ENCODE measurements around the gene MXD4. TPM values are rescaled to one million over a fixed set of nuclear protein-coding genes. Genes with fewer than 3 reads are reported as not detected.
"Not testable (repeated sequence)": the region's sequence is repeated elsewhere in the genome, so short reads cannot be mapped to it uniquely, and the experiment has no call there.

MXD4 gene
- total RNA-seq, 2 experiments from 2014 or later: 5.9 to 6.9 TPM

GRCh38 chr4:2218436-2218835 lies 43.5 kb downstream of the MXD4 start:
- Mint-ChIP-seq H3K36me3 (ENCODE audit: low read depth) (peaks cover 4% of the 10 kb centered on the region), H3K4me1 (ENCODE audit: low read depth) (peaks cover 12% of the 10 kb centered on the region), H3K9me3 (ENCODE audit: insufficient read depth) (no peaks in the 10 kb centered on the region), H3K27ac (no peak overlapping the region), H3K27me3 (ENCODE audit: low read depth) (no peaks in the 10 kb centered on the region), H3K4me3 (no peak overlapping the region)
- ChIA-PET CTCF (interaction anchor here (0.9 to 2.9 kb wide), 5 partner anchors 10 to 317 kb away, joined by 3 to 14 read pairs (median 5); no protein-coding TSS in a partner anchor), POLR2A (no interaction called here)
- ATAC-seq (no peak), DNase-seq (no peak)

- H3K4me3 Mint-ChIP-seq: no peak overlapping the region
- H3K9me3 Mint-ChIP-seq (ENCODE audit: insufficient read depth): no peaks in the 10 kb centered on the region
These were observed 44.2 kb downstream of the MXD4 start for GRCh38 chr4:2217726-2218125.

GRCh38 chr4:2212831-2213230 lies 49.1 kb downstream of the MXD4 start:
- DNase-seq (no peak), ATAC-seq (no peak)
- POLR2A ChIA-PET: no interaction called here
- Mint-ChIP-seq H3K27ac (no peak overlapping the region), H3K27me3 (ENCODE audit: low read depth) (no peaks in the 10 kb centered on the region), H3K9me3 (ENCODE audit: insufficient read depth) (no peaks in the 10 kb centered on the region), H3K4me3 (no peak overlapping the region), H3K4me1 (ENCODE audit: low read depth) (peaks cover 4% of the 10 kb centered on the region), H3K36me3 (ENCODE audit: low read depth) (no peaks in the 10 kb centered on the region)
- CTCF ChIA-PET: no interaction called here

More at GRCh38 chr4:2217726-2218125, 44.2 kb downstream of the MXD4 start:
- POLR2A ChIA-PET: no interaction called here
- Mint-ChIP-seq H3K36me3 (ENCODE audit: low read depth) (peaks cover 2% of the 10 kb centered on the region), H3K27ac (no peak overlapping the region), H3K4me1 (ENCODE audit: low read depth) (peaks cover 12% of the 10 kb centered on the region), H3K27me3 (ENCODE audit: low read depth) (no peaks in the 10 kb centered on the region)
- ATAC-seq: no peak
- CTCF ChIA-PET: interaction anchor here (0.9 to 1.3 kb wide), 3 partner anchors 15 to 136 kb away, joined by 3 to 5 read pairs (median 3); no protein-coding TSS in a partner anchor
- DNase-seq: no peak

- H3K4me3 Mint-ChIP-seq, ATAC-seq, POLR2A ChIA-PET: not testable (repeated sequence)
These were observed 59.1 kb downstream of the MXD4 start for GRCh38 chr4:2202789-2203188.

More at GRCh38 chr4:2202789-2203188, 59.1 kb downstream of the MXD4 start:
- H3K27ac Mint-ChIP-seq; H3K36me3 Mint-ChIP-seq (ENCODE audit: low read depth); DNase-seq; H3K9me3 Mint-ChIP-seq (ENCODE audit: insufficient read depth); H3K27me3 Mint-ChIP-seq (ENCODE audit: low read depth); CTCF ChIA-PET; H3K4me1 Mint-ChIP-seq (ENCODE audit: low read depth): not testable (repeated sequence)

Other genes with a start within 250 kb of the MXD4 start
- under 1 TPM in 1 of 2 experiments, not detected in 1; 0.05 TPM for gene NAT8L, start 202.8 kb downstream of the MXD4 start, total RNA-seq
- gene HAUS3, start 20.0 kb downstream of the MXD4 start, total RNA-seq: 10 to 100 TPM; 22.0 to 25.8 TPM
- 1 to 10 TPM; 2.4 to 2.5 TPM for gene POLN, start 20.0 kb downstream of the MXD4 start, total RNA-seq
- 1 to 10 TPM; 6.1 to 6.3 TPM for gene ZFYVE28, start 156.5 kb upstream of the MXD4 start, total RNA-seq
- not detected for gene CFAP99, start 156.8 kb upstream of the MXD4 start, total RNA-seq
- gene RNF4, start 207.0 kb upstream of the MXD4 start, total RNA-seq: 100 to 1,000 TPM; 105 to 118 TPM